Endodermal cell (in vitro differentiated cells): ENCODE results near the gene SSH2. TPM values are rescaled to one million over a fixed set of nuclear protein-coding genes. Genes with fewer than 3 reads are reported as not detected.

Experiments used
- DNase-seq: peaks from one replicate; pipeline ENCODE4 v3.0.0-alpha.2; 2017
- H3K27ac ChIP-seq: 2 replicates; pipeline ENCODE4 v1.5.1; 2013; ENCODE audit warnings: mild to moderate bottlenecking, low read depth, low read length, moderate library complexity
- H3K27me3 ChIP-seq: 2 replicates; pipeline ENCODE4 v1.6.1; 2013; ENCODE audit warnings: mild to moderate bottlenecking, low read length, moderate library complexity; ENCODE audit not compliant: insufficient read depth, control insufficient read depth, poor library complexity, severe bottlenecking
- H3K36me3 ChIP-seq: 2 replicates; pipeline ENCODE4 v1.7.0; 2013; ENCODE audit warnings: mild to moderate bottlenecking, low read length, moderate library complexity; ENCODE audit not compliant: control insufficient read depth, insufficient read depth
- H3K4me1 ChIP-seq: one replicate; pipeline ENCODE4 v1.7.0; 2013; ENCODE audit warnings: low read length; ENCODE audit not compliant: control insufficient read depth, insufficient read depth
- H3K4me3 ChIP-seq: 2 replicates; pipeline ENCODE4 v1.5.1; 2013; ENCODE audit warnings: mild to moderate bottlenecking, low read length, moderate library complexity
- H3K9ac ChIP-seq: 2 replicates; pipeline ENCODE4 v1.6.1; 2013; ENCODE audit warnings: mild to moderate bottlenecking, low read length, moderate library complexity; ENCODE audit not compliant: poor library complexity, severe bottlenecking; ENCODE audit errors: extremely low read depth
- H3K9me3 ChIP-seq: 2 replicates; pipeline ENCODE4 v1.6.1; 2013; ENCODE audit warnings: mild to moderate bottlenecking, low read length, moderate library complexity; ENCODE audit not compliant: control insufficient read depth
- H3K27ac Mint-ChIP-seq: 2 replicates; pipeline ENCODE4 v1.8.0; 2020; ENCODE audit warnings: mixed read lengths
- H3K27me3 Mint-ChIP-seq: 2 replicates; pipeline ENCODE4 v1.8.0; 2021; ENCODE audit warnings: mild to moderate bottlenecking, mixed read lengths; ENCODE audit not compliant: insufficient read depth
- H3K36me3 Mint-ChIP-seq: 2 replicates; pipeline ENCODE4 v1.8.0; 2020; ENCODE audit warnings: low read depth, mixed read lengths
- H3K4me1 Mint-ChIP-seq: 2 replicates; pipeline ENCODE4 v1.8.0; 2020; ENCODE audit warnings: mixed read lengths
- H3K4me3 Mint-ChIP-seq: 2 replicates; pipeline ENCODE4 v1.8.0; 2020; ENCODE audit warnings: mild to moderate bottlenecking, moderate library complexity, mixed read lengths
- H3K9me3 Mint-ChIP-seq: 2 replicates; pipeline ENCODE4 v1.8.0; 2020; ENCODE audit warnings: mild to moderate bottlenecking, mixed read lengths
- WGBS, 2 experiments: methylation state at CpG; one replicate each; pipeline versions ENCODE4 v1.1.5 to v1.1.7; 2013; ENCODE audit warnings: missing lambda C conversion rate in 2 of 2, mixed read lengths in 1 of 2; ENCODE audit not compliant: insufficient coverage in 1 of 2, insufficient read length in 1 of 2; 5-methylcytosine and 5-hydroxymethylcytosine counted together
- total RNA-seq, 2 donors: library from RNA; stranded (reverse); fragmentation: NEBNext Ultra II Directional in 1 of 2; extraction: Animal tissue kit (Norgen Biotek cat#: 25700) in 1 of 2; gene quantifications; 2 replicates in 1 of 2; 3 replicates in 1 of 2; pipeline ENCODE4 v1.2.1, GENCODE V29; 2021
- TF ChIP-seq, protein P1 (sequence below): fragments of 200-600 bp; sonication (generic); conservative IDR thresholded peaks from 2 replicates; pipeline ENCODE4 v1.5.0; 2021; ENCODE audit warnings: antibody characterized with exemption, mild to moderate bottlenecking

Gene SSH2
- total RNA-seq, 2 donors from 2014 or later: 11.3 to 13.5 TPM

DNA sequence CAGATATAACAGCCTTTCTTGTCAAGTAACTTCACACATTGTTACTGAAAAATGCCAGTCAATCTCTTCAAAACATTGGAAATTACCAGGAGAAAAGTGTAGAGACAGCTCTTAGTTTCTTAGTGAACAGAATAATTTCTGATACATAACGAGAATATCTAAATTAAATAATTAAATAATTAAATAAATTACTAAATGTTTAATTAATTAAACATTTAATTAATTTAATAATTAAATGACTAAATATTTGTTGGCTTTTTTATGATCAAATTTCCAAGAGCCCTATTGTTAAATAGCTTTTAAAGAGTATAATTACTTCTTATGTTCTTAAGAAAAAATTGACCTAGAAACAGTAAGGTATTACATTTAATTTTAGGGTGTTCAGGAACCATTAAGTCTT lies 129.6 kb downstream of the SSH2 start:
- Histone ChIP-seq H3K27me3 (no peaks in the 10 kb centered on the region), H3K27ac (no peak overlapping the region), H3K9ac (no peak overlapping the region), H3K4me3 (no peak overlapping the region), H3K9me3 (no peaks in the 10 kb centered on the region), H3K36me3 (no peaks in the 10 kb centered on the region), H3K4me1 (no peaks in the 10 kb centered on the region)
- Mint-ChIP-seq H3K9me3 (no peaks in the 10 kb centered on the region), H3K36me3 (no peaks in the 10 kb centered on the region), H3K27me3 (no peaks in the 10 kb centered on the region), H3K4me1 (no peaks in the 10 kb centered on the region), H3K4me3 (no peak overlapping the region), H3K27ac (no peak overlapping the region)
- TF ChIP-seq, protein P1, sequence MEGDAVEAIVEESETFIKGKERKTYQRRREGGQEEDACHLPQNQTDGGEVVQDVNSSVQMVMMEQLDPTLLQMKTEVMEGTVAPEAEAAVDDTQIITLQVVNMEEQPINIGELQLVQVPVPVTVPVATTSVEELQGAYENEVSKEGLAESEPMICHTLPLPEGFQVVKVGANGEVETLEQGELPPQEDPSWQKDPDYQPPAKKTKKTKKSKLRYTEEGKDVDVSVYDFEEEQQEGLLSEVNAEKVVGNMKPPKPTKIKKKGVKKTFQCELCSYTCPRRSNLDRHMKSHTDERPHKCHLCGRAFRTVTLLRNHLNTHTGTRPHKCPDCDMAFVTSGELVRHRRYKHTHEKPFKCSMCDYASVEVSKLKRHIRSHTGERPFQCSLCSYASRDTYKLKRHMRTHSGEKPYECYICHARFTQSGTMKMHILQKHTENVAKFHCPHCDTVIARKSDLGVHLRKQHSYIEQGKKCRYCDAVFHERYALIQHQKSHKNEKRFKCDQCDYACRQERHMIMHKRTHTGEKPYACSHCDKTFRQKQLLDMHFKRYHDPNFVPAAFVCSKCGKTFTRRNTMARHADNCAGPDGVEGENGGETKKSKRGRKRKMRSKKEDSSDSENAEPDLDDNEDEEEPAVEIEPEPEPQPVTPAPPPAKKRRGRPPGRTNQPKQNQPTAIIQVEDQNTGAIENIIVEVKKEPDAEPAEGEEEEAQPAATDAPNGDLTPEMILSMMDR: no peak
- no peak for DNase-seq
- WGBS, 2 experiments: no CpG with 5 or more reads among the region's 1 CpG

DNA sequence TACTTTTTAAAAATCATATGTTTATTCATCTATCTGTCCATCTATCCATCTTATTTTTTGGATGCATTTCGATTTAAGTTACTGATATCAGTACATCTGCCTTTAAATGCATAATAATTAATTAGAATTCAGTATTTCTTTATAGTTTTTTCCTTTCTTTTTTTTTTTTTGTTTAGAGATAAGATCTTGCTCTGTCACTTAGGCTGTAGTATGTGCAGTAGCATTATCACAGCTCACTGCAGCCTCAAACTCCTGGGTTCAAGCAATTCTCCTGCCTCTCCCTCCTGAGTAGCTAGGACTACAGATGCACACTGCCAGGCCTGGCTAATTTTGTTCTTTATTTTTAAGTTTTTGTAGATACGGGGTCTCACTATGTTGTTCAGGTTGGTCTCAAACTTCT lies 133.4 kb downstream of the SSH2 start:
- Mint-ChIP-seq H3K4me3 (no peak overlapping the region), H3K4me1 (peaks cover 2% of the 10 kb centered on the region), H3K27me3 (no peaks in the 10 kb centered on the region), H3K36me3 (no peaks in the 10 kb centered on the region), H3K27ac (no peak overlapping the region), H3K9me3 (no peaks in the 10 kb centered on the region)
- Histone ChIP-seq H3K9me3 (no peaks in the 10 kb centered on the region), H3K27me3 (no peaks in the 10 kb centered on the region), H3K9ac (no peak overlapping the region), H3K4me1 (no peaks in the 10 kb centered on the region), H3K4me3 (no peak overlapping the region), H3K36me3 (no peaks in the 10 kb centered on the region), H3K27ac (no peak overlapping the region)
- DNase-seq: no peak
- 80 to 94% methylated on average over 1 of the region's 2 CpGs for WGBS, 2 experiments
- TF ChIP-seq, protein P1: no peak

DNA sequence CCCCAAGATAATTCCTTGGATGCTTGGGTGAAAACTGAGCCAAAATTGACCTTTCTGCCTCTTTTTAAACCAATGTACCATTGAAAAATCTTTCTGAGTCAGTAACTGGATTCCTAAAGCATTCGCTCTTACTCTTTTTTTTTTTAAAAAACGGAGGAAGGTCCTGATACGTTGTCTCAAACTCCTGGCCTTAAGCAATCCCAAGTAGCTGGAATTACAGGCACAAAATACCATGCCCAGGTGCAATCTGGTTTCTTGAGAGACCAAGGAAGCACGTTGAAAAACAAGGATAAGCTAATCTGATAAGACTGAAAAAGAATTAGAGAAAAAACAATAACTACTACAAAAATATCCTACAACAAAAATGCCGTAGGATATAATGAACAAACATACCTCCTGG lies 136.5 kb downstream of the SSH2 start:
- H3K9me3 ChIP-seq: no peaks in the 10 kb centered on the region
- H3K4me1 ChIP-seq: no peaks in the 10 kb centered on the region
- H3K27ac ChIP-seq: no peak overlapping the region
- no peaks in the 10 kb centered on the region for H3K36me3 Mint-ChIP-seq
- H3K4me3 ChIP-seq: no peak overlapping the region
- peaks cover 15% of the 10 kb centered on the region for H3K4me1 Mint-ChIP-seq
- no peaks in the 10 kb centered on the region for H3K27me3 Mint-ChIP-seq
- H3K27me3 ChIP-seq: no peaks in the 10 kb centered on the region
- no peak overlapping the region for H3K27ac Mint-ChIP-seq
- H3K36me3 ChIP-seq: no peaks in the 10 kb centered on the region
- no peak overlapping the region for H3K9ac ChIP-seq
- WGBS, 2 experiments: 75% methylated on average over 5 of the region's 5 CpGs; no CpG with 5 or more reads in 1 of the 2 experiments
- H3K9me3 Mint-ChIP-seq: no peaks in the 10 kb centered on the region
- no peak for DNase-seq
- no peak overlapping the region for H3K4me3 Mint-ChIP-seq
- TF ChIP-seq, protein P1: no peak
